ENCODE results near the gene AMACR. TPM values are rescaled to one million over a fixed set of nuclear protein-coding genes. Genes with fewer than 3 reads are reported as not detected.

Gene AMACR
- total RNA-seq, 1 experiment from 2014 or later, result 20.6 TPM

DNA sequence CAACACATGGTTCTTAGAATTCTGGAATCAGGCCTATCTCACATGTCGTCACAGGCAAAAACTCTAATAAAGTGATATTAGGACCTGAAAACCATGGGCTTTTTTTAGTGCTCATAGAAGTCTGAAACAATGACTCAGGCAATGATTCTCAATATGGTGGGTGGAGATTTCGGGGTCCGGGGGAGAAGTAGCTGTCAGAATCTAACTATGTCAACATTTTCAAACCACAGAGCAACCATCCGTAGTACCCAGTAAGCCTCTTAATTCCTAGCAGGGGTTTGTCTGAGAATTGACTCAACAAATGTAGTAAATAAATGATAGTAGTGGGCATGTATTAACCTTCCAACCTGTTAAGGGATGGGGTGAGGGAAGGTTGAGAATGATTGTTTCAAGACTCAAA lies 2.6 kb downstream of the AMACR start:
- ATAC-seq (no peak), DNase-seq (ENCODE audit: low read depth, low spot score) (no peak)
- intact Hi-C loops (cut with micrococcal nuclease; ENCODE audit: unreplicated experiment), result loop anchor here (5.0 kb wide), 1 partner anchor 462 kb away; no protein-coding TSS in a partner anchor
- in situ Hi-C loops (cut with HindIII; ENCODE audit: low pct_unique_long_range_greater_than_20kb, low sequenced_read_pairs), result no loop called here
- Histone ChIP-seq H3K27me3 (ENCODE audit: control insufficient read depth, insufficient read depth, low read length) (no peaks in the 10 kb centered on the region), H3K4me3 (ENCODE audit: low read depth in 2 of 2, low read length in 2 of 2) (no peak overlapping the region), H3K4me1 (ENCODE audit: control insufficient read depth, insufficient read depth, low read length) (peaks cover 8% of the 10 kb centered on the region), H3K27ac (ENCODE audit: low read length) (no peak overlapping the region), H3K9me3 (ENCODE audit: control insufficient read depth, insufficient read depth, low read depth, low read length) (no peaks in the 10 kb centered on the region), H3K36me3 (ENCODE audit: control insufficient read depth, insufficient read depth, low read length) (no peaks in the 10 kb centered on the region; the same call in 1 of the 2 replicates)
- POLR2A ChIA-PET, result no interaction called here
- TF ChIP-seq POLR2AphosphoS5 (IDR thresholded peaks at IDR 0.05; ENCODE audit: low read depth, low read length), result no peak
- no peak for TF ChIP-seq SIN3A (IDR thresholded peaks at IDR 0.05; ENCODE audit: borderline replicate concordance, insufficient read depth, low read depth, low read length)
- TF ChIP-seq TCF7L2 (IDR thresholded peaks at IDR 0.05; ENCODE audit: low read depth, low read length), result no peak
- TF ChIP-seq, protein P1, sequence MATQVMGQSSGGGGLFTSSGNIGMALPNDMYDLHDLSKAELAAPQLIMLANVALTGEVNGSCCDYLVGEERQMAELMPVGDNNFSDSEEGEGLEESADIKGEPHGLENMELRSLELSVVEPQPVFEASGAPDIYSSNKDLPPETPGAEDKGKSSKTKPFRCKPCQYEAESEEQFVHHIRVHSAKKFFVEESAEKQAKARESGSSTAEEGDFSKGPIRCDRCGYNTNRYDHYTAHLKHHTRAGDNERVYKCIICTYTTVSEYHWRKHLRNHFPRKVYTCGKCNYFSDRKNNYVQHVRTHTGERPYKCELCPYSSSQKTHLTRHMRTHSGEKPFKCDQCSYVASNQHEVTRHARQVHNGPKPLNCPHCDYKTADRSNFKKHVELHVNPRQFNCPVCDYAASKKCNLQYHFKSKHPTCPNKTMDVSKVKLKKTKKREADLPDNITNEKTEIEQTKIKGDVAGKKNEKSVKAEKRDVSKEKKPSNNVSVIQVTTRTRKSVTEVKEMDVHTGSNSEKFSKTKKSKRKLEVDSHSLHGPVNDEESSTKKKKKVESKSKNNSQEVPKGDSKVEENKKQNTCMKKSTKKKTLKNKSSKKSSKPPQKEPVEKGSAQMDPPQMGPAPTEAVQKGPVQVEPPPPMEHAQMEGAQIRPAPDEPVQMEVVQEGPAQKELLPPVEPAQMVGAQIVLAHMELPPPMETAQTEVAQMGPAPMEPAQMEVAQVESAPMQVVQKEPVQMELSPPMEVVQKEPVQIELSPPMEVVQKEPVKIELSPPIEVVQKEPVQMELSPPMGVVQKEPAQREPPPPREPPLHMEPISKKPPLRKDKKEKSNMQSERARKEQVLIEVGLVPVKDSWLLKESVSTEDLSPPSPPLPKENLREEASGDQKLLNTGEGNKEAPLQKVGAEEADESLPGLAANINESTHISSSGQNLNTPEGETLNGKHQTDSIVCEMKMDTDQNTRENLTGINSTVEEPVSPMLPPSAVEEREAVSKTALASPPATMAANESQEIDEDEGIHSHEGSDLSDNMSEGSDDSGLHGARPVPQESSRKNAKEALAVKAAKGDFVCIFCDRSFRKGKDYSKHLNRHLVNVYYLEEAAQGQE (IDR thresholded peaks at IDR 0.05; ENCODE audit: insufficient read depth in 1 of 2, low read depth in 2 of 2, low read length in 1 of 2), result no peak
- TF ChIP-seq, protein P2, sequence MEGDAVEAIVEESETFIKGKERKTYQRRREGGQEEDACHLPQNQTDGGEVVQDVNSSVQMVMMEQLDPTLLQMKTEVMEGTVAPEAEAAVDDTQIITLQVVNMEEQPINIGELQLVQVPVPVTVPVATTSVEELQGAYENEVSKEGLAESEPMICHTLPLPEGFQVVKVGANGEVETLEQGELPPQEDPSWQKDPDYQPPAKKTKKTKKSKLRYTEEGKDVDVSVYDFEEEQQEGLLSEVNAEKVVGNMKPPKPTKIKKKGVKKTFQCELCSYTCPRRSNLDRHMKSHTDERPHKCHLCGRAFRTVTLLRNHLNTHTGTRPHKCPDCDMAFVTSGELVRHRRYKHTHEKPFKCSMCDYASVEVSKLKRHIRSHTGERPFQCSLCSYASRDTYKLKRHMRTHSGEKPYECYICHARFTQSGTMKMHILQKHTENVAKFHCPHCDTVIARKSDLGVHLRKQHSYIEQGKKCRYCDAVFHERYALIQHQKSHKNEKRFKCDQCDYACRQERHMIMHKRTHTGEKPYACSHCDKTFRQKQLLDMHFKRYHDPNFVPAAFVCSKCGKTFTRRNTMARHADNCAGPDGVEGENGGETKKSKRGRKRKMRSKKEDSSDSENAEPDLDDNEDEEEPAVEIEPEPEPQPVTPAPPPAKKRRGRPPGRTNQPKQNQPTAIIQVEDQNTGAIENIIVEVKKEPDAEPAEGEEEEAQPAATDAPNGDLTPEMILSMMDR (IDR thresholded peaks at IDR 0.05), result no peak
- CTCF ChIA-PET, result no interaction called here
- no TSS peak for BruUV-seq (replicated peaks)

DNA sequence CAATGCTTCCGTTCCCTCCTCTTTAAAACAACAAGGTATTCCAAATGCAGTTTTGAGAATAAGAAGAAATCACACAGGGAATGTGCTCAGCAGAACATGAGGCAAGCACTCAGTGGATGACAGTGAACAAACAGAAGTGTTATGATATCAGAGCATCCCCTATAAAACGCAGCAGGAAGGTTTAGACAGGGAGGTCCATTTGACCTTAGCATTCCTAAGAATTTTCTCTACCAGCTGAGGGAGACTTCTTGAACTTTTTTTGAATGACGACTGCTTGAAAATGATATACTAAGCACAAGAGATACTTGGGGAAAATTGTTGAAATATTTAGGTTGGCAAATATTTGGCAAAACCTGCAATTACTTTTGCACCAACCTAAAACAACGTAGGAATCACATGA lies 3.9 kb downstream of the AMACR start:
- CTCF ChIA-PET, result no interaction called here
- BruUV-seq (replicated peaks), result no TSS peak
- Histone ChIP-seq H3K36me3 (ENCODE audit: control insufficient read depth, insufficient read depth, low read length) (no peaks in the 10 kb centered on the region; the same call in 1 of the 2 replicates), H3K27me3 (ENCODE audit: control insufficient read depth, insufficient read depth, low read length) (no peaks in the 10 kb centered on the region), H3K27ac (ENCODE audit: low read length) (no peak overlapping the region), H3K9me3 (ENCODE audit: control insufficient read depth, insufficient read depth, low read depth, low read length) (no peaks in the 10 kb centered on the region), H3K4me3 (ENCODE audit: low read depth in 2 of 2, low read length in 2 of 2) (no peak overlapping the region), H3K4me1 (ENCODE audit: control insufficient read depth, insufficient read depth, low read length) (peaks cover 8% of the 10 kb centered on the region)
- DNase-seq (ENCODE audit: low read depth, low spot score) (no peak), ATAC-seq (no peak)
- in situ Hi-C loops (cut with HindIII; ENCODE audit: low pct_unique_long_range_greater_than_20kb, low sequenced_read_pairs), result no loop called here
- TF ChIP-seq, protein P1 (IDR thresholded peaks at IDR 0.05; ENCODE audit: insufficient read depth in 1 of 2, low read depth in 2 of 2, low read length in 1 of 2), result no peak
- no peak for TF ChIP-seq TCF7L2 (IDR thresholded peaks at IDR 0.05; ENCODE audit: low read depth, low read length)
- TF ChIP-seq, protein P2 (IDR thresholded peaks at IDR 0.05), result no peak
- no peak for TF ChIP-seq POLR2AphosphoS5 (IDR thresholded peaks at IDR 0.05; ENCODE audit: low read depth, low read length)
- no peak for TF ChIP-seq SIN3A (IDR thresholded peaks at IDR 0.05; ENCODE audit: borderline replicate concordance, insufficient read depth, low read depth, low read length)
- intact Hi-C loops (cut with micrococcal nuclease; ENCODE audit: unreplicated experiment), result no loop called here
- POLR2A ChIA-PET, result no interaction called here

Measured in Panc1 (cell line).